CD4-positive, alpha-beta T cell treated with Interleukin-17A for 1 hour (primary cell): ENCODE measurements around the gene ASTN1.

Experiments
- DNase-seq: peaks from one replicate; pipeline ENCODE4 v3.0.0-alpha.2; 2020

The ASTN1 gene

GRCh38 chr1:177164380-177165068 is at the start of gene ASTN1:
Gene ASTN1 (minus strand): TSS chr1:177164712. CDS start chr1:177164676, 36 bp downstream.
- DNase-seq = no peak

- DNase-seq = no peak
These were observed 46.7 kb upstream of the ASTN1 start for GRCh38 chr1:177211231-177211630.

GRCh38 chr1:177210071-177210470 is 45.6 kb upstream of the ASTN1 start:
- DNase-seq = no peak

DNA sequence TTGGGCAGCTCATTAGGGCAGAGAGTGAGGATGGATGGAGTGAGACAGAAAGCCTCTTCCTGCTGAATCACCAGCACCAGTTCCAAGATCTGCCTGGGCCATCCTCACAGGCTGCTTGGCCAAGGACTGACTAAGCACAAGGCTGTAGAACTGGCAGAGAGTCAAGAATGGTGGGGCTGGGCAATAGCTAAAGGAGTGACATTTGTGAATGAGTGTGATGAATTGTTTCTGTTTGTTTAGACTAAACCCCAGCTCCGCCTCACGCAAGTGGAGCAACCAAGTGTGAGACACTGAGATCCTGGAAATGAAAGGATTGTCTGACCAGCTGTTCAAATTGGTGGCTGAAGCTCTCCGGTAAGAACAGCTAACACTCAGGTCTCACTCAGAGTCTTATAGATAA is 44.8 kb upstream of the ASTN1 start:
- DNase-seq = no peak

DNA sequence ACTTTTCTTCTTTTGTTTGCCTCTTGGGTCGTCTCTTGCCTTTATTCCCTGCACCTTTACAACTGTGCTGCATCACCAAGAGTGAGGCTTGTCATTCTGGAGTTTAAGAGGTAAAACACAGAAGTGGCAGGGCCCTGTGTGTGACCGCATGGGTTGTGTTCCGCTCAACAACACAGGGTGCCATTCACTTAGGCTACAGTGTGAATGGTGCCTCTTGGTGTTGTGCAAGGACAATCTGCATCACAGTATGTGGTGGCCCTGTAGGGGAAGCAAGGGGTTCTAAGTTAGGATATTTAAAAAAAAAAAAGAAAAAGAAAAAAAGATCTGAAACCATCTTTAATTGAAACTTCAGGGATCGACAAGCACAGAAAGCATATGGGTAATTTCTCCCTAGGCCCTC is 44.4 kb upstream of the ASTN1 start:
- no peak for DNase-seq

GRCh38 chr1:177206831-177207355 is 42.4 kb upstream of the ASTN1 start:
- no peak for DNase-seq

DNA sequence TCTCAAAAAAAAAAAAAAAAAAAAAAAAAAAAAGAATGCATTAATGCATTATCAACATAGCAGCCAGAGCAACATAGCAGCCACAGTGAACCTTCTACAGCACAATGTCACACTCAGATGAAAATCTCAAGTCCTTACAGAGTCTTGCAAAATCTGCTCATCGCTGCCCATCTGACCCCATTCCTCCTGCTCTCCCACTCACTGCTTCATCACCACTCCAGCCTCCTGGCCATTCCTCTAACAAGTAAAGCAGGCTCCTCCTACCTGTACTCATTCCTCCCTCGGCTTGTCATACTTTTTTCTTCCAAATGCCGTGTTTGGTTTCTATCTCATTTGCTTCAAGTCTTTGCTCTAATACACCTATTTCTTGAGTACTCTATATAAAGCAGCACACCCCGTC is 35.8 kb upstream of the ASTN1 start:
- DNase-seq = no peak

DNA sequence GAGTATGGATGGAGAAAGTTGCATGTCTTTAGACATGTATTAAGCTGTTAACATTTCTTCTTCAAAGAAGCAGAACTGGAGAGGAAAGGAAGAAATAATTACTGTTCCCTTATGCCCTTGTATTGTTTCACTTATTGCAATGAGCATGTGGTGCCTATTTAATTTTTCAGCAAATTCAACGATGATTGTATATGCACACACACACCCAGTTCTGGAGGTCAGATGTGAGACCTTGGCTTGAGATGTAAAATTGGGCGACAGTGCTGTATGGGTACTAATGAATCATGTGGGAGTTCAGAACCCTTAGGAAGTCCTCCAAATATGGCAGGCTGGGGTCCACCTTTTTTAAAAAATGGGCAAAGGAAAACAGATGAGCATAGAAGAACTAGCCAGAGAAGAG is 33.7 kb upstream of the ASTN1 start:
- no peak for DNase-seq

- DNase-seq = no peak
These were observed 25.9 kb upstream of the ASTN1 start for GRCh38 chr1:177190308-177190970.

GRCh38 chr1:177186639-177187038 is 22.1 kb upstream of the ASTN1 start:
- DNase-seq = no peak

DNA sequence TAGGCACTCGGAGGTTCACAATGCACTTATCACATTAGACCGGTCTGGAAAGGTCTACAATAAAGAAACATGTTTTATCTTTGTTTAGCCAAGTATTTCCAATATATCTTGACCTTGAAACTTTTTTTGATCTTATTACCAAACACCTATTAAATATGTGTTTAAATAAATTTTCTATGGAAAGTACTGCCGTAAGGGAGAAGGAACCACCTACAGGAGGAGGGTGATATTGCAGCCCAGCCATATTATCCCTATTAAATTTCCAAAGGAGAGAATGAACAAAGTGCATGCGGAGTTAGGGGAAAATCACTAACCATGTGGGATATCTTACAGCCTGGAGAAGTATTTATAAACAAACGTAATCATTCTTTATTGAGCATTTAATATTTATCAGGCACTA is 20.7 kb upstream of the ASTN1 start:
- DNase-seq = no peak

DNA sequence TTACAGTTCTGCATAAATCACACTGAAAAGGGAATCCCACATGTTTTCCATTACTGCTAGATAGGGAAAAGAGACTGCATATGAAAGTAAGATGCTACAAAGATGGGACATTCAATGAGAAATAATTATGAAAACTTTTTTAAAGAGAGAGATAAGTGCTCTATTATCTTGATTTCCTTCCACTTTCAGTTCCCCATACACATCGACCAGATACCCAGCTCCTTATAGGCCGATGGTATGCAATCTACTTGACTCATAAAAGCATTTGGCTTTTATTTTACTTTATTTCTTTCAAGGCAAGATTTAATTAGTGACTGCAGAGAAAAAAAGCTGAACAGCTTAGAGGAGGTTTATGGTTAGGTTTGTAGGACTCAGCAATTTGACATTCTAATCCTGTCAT is 19.3 kb upstream of the ASTN1 start:
- no peak for DNase-seq

DNA sequence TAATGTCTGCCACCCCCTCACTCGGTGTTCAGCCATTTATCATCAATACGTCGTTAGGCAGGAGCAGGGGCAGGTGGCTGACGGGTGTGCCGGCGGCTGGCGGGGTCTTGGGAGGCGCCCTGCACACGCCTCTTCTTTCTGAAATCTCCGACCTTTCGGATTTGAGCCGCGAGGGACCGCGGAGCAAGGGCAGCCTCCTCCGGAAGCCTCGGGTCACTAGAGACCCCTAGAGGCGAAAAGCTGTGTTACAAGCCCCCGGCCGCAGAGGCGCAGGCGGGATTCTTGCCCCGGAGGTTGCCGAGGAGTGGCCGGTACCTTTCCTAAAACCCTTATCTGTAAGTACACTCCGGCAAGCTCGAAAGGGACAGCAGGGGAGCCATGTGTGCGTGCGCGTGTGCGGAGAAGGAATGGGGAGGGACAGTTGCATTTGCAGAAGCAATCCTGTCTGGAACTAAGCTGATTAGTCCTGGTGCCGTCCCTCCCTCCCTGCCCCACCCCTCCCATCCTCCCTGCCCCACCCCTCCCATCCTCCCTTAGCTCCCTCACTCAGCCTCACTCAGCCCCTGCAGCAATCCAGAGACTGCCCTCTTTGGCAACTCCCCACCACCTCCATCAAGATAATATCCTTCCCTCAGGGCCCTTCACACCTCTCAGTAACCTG is 17.2 kb upstream of the ASTN1 start:
- DNase-seq = peak; percentile 1

GRCh38 chr1:177181280-177181630 is 16.7 kb upstream of the ASTN1 start:
- DNase-seq = no peak

- no peak for DNase-seq
These were observed 10.6 kb upstream of the ASTN1 start for GRCh38 chr1:177174921-177175634.

DNA sequence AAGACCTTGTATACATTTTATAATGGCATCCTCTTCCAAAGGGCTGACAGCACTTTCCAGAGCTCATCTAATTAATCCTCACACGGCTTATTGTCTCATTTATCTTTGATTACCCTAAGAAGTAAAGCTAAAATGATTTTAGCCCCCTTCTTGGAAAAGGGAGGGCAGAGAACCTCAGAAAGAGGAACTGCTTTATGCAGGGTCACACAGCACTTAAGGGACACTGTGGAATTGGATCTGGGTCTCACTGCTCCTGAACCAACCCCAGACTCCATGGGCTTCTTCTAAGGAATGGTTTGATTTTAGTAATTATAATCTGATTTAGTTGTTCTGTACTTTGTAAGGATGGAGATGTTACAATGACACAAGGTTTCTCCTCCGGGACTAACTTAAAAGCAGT is 9.5 kb upstream of the ASTN1 start:
- DNase-seq = no peak

DNA sequence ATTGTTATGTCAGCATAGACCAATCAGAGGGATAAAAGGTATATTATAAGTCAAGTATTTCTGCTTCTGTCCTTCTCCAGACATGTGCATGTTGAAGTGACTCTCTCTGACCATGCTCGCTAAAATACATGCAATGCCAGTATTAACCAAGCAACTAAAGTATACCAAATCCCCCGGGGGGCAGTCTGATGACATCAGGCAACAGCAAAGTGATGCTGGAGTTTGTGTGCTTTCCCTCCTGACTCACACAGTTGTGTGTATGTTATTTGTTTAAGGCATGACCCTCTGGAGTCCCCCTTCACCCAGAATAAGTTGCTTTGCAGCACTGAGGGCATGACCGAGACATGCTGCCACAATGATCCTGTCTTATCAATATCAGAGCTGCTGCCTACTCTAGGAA is 8.4 kb upstream of the ASTN1 start:
- no peak for DNase-seq

DNA sequence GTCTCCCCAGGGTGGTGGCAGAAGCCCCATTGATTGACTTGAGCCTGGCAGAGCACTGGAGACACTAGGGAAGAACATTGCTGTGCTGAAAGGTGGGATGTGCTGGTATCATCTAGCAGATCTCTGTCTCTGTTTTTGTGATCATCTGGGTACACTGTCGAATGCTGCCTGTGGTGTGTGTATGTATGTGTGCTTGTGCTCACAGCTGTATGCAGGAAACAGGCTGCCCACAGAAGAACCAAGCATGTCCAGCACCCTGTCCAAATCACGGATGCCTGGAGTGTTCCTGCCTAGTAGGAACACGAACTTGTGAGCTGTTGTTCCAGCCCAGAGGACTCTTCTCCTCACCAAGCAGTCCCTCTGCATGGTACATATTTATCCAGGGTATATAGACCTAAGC is 7.8 kb upstream of the ASTN1 start:
- DNase-seq = no peak

DNA sequence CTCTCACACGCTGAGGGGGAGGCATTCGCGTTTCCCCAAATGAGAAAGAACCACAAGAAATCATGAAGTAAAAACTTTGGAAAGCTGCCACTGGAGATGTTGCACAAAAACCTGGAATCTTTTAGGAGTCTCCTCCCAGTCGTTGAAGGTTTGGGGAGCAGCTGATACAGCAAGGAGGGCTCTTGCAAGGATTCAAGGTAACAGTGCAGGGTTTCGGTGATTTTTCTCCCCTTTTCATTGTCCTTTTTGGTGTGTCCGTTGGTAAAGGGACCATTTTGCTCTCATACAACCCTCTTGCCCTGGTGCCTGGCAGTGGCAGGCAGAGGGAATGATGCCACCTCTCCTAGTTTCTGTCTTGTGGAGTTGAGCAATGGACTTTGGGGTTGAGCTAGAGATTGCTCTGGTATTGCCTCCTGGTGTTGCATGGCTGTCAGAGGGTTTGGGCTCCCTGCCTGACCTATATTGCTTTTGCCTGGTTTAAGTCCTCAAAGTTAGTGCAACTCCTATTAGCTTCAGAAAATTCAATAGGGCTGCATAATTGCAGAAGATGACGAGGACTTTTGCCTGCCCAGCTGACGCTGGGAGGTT is 7.1 kb upstream of the ASTN1 start:
- DNase-seq = no peak

DNA sequence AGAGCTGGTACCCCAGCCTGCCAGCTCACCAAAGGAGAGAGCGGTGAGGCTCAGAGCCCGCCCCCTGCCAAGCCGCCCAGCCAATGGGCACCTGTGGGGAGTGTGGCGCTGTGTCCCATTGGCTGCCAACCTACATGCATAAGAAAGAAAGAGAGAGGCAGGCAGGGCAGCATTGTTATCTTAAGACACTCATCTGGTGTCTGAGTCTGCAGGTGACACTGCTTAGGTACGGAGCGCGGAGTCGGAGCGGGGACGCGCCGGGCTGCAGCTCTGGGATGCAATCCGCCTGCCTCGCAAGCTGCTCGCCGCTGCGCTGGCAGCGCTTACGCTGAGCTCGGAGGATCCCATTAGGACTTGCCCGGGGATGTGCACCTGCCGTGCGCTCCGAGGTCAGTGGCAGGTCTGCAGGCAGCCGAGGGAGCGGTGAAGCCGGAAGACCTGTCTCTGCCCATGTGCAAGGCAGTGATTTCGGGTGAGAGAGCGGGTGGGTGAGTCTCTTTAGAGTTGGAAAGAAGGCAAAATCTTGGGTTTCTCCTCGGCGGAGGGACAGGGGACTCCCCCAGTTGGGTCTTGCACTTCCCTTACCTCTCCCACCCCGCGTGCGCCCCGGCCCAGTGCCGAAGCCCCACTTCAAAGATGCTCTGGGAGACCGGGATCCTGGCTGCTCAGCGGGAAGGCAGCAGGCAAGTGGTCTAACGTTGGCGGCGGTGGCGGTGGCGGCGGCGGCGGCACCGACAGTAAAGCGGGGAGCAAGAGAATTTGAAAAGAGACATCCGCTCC is 6.4 kb upstream of the ASTN1 start, which contains the start of gene BRINP2:
Gene BRINP2, plus strand, starts transcription at position 203 of the 780 bp plus-strand sequence. CDS start 58,919 bp downstream, outside the sequence.
- DNase-seq = no peak

- DNase-seq = no peak
These were observed 542 bp upstream of the ASTN1 start for GRCh38 chr1:177165069-177165439.

DNA sequence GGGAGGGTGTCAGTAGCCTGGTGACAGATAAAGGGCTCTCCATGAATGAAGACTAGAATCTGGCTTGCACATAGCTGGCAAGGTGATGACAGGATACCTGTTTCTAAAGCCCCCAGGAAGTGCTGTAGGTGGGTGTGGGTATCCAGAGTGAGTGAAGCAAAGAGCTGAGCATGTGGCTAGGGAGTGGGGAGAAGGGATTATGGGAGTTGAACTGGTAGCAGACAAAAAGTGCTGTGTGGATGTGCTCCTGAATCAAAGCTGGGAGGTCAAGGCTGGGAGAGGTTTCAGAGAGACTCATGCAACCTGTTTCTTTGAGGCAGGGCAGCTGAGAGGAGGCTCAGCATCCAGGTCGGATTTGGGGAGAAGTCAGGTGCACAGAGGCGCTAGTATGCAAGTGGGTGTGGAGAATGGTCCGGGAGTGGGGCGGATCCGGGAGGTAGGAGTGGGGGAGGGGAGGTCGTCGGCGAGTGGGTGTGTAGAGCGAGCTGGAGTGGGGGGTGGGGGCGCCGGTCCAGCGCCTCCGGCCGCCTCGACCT is 600 bp downstream of the ASTN1 start:
- no peak for DNase-seq
